HepG2 (cell line): ENCODE measurements around the gene MRPS17. TPM values are rescaled to one million over a fixed set of nuclear protein-coding genes. Genes with fewer than 3 reads are reported as not detected.

Experiments used
- ATAC-seq: fragments of 200-7000 bp; cut with Tn5 transposase; 3 replicates; pipeline ENCODE4 v1.9.1; 2020; ENCODE audit warnings: mild to moderate bottlenecking, moderate library complexity
- BruUV-seq: library from RNA; stranded (reverse); fragments of 400-500 nt; replicated peaks from 2 replicates; lab custom pipeline; 2021; lab: Mats Ljungman, UMichigan
- CTCF ChIA-PET: fragments of 300-600 bp; formaldehyde crosslinking; extraction: SDS; loops from one replicate; lab custom pipeline; 2021; ENCODE audit warnings: low total read pairs, inconsistent platforms, low intra/inter-chr PET ratio; lab: Yijun Ruan, JAX
- POLR2A ChIA-PET: fragments of 350-600 bp; sonication (Branson Sonifier 250); formaldehyde crosslinking; loops from one replicate; lab custom pipeline; 2020; ENCODE audit warnings: antibody characterized with exemption, inconsistent platforms; lab: Yijun Ruan, JAX
- DNase-seq: peaks from one replicate; pipeline ENCODE4 v3.0.0-alpha.2; 2015; ENCODE audit warnings: low spot score
- FAIRE-seq: peaks from 3 replicates; lab custom pipeline; 2011; peaks lifted over from hg19 to GRCh38; lab: Jason Lieb, UNC
- H2AFZ ChIP-seq: one replicate; pipeline ENCODE4 v1.6.1; 2011; ENCODE audit warnings: low read length, inconsistent platforms
- H3K27ac ChIP-seq: fragments of 300-600 bp; 3 replicates; pipeline ENCODE4 v1.8.0; 2011; ENCODE audit warnings: mixed run types, mild to moderate bottlenecking, mixed read lengths, low read length, inconsistent platforms; ENCODE audit not compliant: insufficient read depth; ENCODE audit errors: extremely low read length
- H3K27me3 ChIP-seq, 2 experiments: fragments of 200-600 bp in 1 of 2; 2 replicates in 1 of 2; 3 replicates in 1 of 2; pipeline versions ENCODE4 v1.6.0 to v1.8.0; 2011; ENCODE audit warnings: low read length in 2 of 2, mild to moderate bottlenecking in 2 of 2, moderate library complexity in 2 of 2, inconsistent platforms in 1 of 2; ENCODE audit not compliant: insufficient read depth in 2 of 2, control insufficient read depth in 1 of 2
- H3K36me3 ChIP-seq, 2 experiments: fragments of 200-600 bp in 1 of 2; replicated peaks in 1 of 2; 2 replicates in 1 of 2; 3 replicates in 1 of 2; pipeline versions ENCODE4 v1.5.1 to v1.8.0; 2011; ENCODE audit warnings: low read length in 2 of 2, inconsistent platforms in 1 of 2; ENCODE audit not compliant: insufficient read depth in 2 of 2, control insufficient read depth in 1 of 2
- H3K4me1 ChIP-seq: 2 replicates; pipeline ENCODE4 v1.5.1; 2012; ENCODE audit warnings: low read length, inconsistent platforms; ENCODE audit not compliant: insufficient read depth
- H3K4me2 ChIP-seq: 2 replicates; pipeline ENCODE4 v1.6.0; 2011; ENCODE audit warnings: low read depth, low read length, inconsistent platforms
- H3K4me3 ChIP-seq, 3 experiments: fragments of 200-600 bp in 1 of 3; sonication (generic), shearing (Covaris generic) in 1 of 3; replicated peaks in 1 of 3; 2 replicates each; pipeline ENCODE4 v1.5.1; 2011 to 2016; ENCODE audit warnings: low read length in 3 of 3, inconsistent platforms in 2 of 3, low read depth in 2 of 3, mild to moderate bottlenecking in 2 of 3, control low read depth in 1 of 3, mixed read lengths in 1 of 3; ENCODE audit not compliant: insufficient read depth in 1 of 3
- H3K79me2 ChIP-seq: one replicate; pipeline ENCODE4 v1.6.1; 2011; ENCODE audit warnings: low read length, inconsistent platforms; ENCODE audit not compliant: insufficient read depth
- H3K9ac ChIP-seq: 2 replicates; pipeline ENCODE4 v1.6.0; 2011; ENCODE audit warnings: mild to moderate bottlenecking, low read depth, low read length, inconsistent platforms; ENCODE audit not compliant: insufficient read depth
- H3K9me3 ChIP-seq: 2 replicates; pipeline ENCODE4 v1.5.1; 2012; ENCODE audit warnings: mild to moderate bottlenecking, low read length
- H4K20me1 ChIP-seq: 2 replicates; pipeline ENCODE4 v1.6.0; 2011; ENCODE audit warnings: inconsistent platforms, mild to moderate bottlenecking, low read length, moderate library complexity; ENCODE audit not compliant: insufficient read depth
- BRF2 ChIP-seq: sonication (generic); formaldehyde crosslinking; IDR thresholded peaks from 2 replicates; pipeline ENCODE4 v1.8.1; 2022; ENCODE audit warnings: mild to moderate bottlenecking, missing genetic modification reagents
- FIP1L1 ChIP-seq: fragments of 200-400 bp; formaldehyde crosslinking; IDR thresholded peaks from 2 replicates; pipeline ENCODE4 v1.6.1; 2018; ENCODE audit warnings: low read depth, mild to moderate bottlenecking, low read length, moderate library complexity, borderline replicate concordance; ENCODE audit not compliant: insufficient read depth
- HNF4G ChIP-seq, 2 experiments: sonication (generic) in 1 of 2; formaldehyde crosslinking in 1 of 2; IDR thresholded peaks; 2 replicates each; pipeline versions ENCODE4 v1.4.0 to v1.6.1; 2011 to 2020; ENCODE audit warnings: borderline replicate concordance in 2 of 2, low read depth in 2 of 2, mild to moderate bottlenecking in 2 of 2, low read length in 1 of 2, missing genetic modification reagents in 1 of 2, moderate library complexity in 1 of 2
- MAFF ChIP-seq: IDR thresholded peaks from 2 replicates; pipeline ENCODE4 v1.6.1; 2011; ENCODE audit warnings: low read depth, low read length, improper control_type of control experiment
- MAFK ChIP-seq, 2 experiments: IDR thresholded peaks in 1 of 2; conservative IDR thresholded peaks in 1 of 2; 2 replicates each; pipeline ENCODE4 v1.6.1; 2011; ENCODE audit warnings: improper control_type of control experiment in 2 of 2, low read length in 2 of 2
- NR2F6 ChIP-seq, 2 experiments: IDR thresholded peaks; 2 replicates each; pipeline ENCODE4 v1.6.1; 2016; ENCODE audit warnings: antibody characterized with exemption in 1 of 2, mild to moderate bottlenecking in 1 of 2
- PITX1 ChIP-seq: sonication (generic); formaldehyde crosslinking; IDR thresholded peaks from 2 replicates; pipeline ENCODE4 v1.5.1; 2020; ENCODE audit warnings: mild to moderate bottlenecking, missing genetic modification reagents
- RBFOX2 ChIP-seq: fragments of 200-400 bp; formaldehyde crosslinking; IDR thresholded peaks from 2 replicates; pipeline ENCODE4 v1.6.1; 2017; ENCODE audit warnings: low read depth, mild to moderate bottlenecking, low read length
- SP2 ChIP-seq: sonication (generic); formaldehyde crosslinking; IDR thresholded peaks from 2 replicates; pipeline ENCODE4 v1.5.1; 2020; ENCODE audit warnings: mild to moderate bottlenecking, missing genetic modification reagents
- ZBTB33 ChIP-seq: sonication (generic); formaldehyde crosslinking; IDR thresholded peaks from 2 replicates; pipeline ENCODE4 v1.4.0; 2020; ENCODE audit warnings: missing genetic modification reagents
- ZFY ChIP-seq: sonication (generic); formaldehyde crosslinking; IDR thresholded peaks from 2 replicates; pipeline ENCODE4 v1.4.0; 2020; ENCODE audit warnings: missing genetic modification reagents
- ZNF251 ChIP-seq: sonication (generic); formaldehyde crosslinking; IDR thresholded peaks from 2 replicates; pipeline ENCODE4 v1.9.0; 2021; ENCODE audit warnings: mild to moderate bottlenecking, missing genetic modification reagents
- WGBS: methylation state at CpG from one replicate; pipeline ENCODE4 v1.1.6; 2017; ENCODE audit warnings: low lambda C conversion rate; 5-methylcytosine and 5-hydroxymethylcytosine counted together
- in situ Hi-C: cut with HindIII; loops from 2 replicates; pipeline ENCODE4 v1.10.0; 2017; ENCODE audit warnings: low pct_unique_long_range_greater_than_20kb; ENCODE audit not compliant: extremely low pct_ligation_motif_present
- intact Hi-C: fragments of 100-400 bp; cut with micrococcal nuclease; formaldehyde crosslinking; loops from one replicate; pipeline ENCODE4 v1.10.0; 2022; ENCODE audit not compliant: unreplicated experiment
- polyA plus RNA-seq, 8 experiments: library from polyadenylated mRNA; depleted of rRNA in 3 of 8; stranded (reverse) in 7 of 8; unstranded in 1 of 8; fragments of >200 nt; fragmentation: Illumina TruSeq in 4 of 8; extraction: Trizol in 4 of 8; gene quantifications; 2 replicates each; pipeline versions ENCODE4 v1.2.1 to v1.2.3, GENCODE V29; 2011 to 2016; ENCODE audit warnings: low read depth in 4 of 8, missing spikeins in 1 of 8, mixed read lengths in 1 of 8; ENCODE audit not compliant: insufficient read depth in 1 of 8
- total RNA-seq, 5 experiments: library from RNA; depleted of rRNA; stranded (reverse); fragments of >200 nt; fragmentation: Illumina TruSeq; extraction: Trizol; gene quantifications; 2 replicates each; pipeline ENCODE4 v1.2.3, GENCODE V29; 2016; ENCODE audit warnings: low read depth in 1 of 5
- TF ChIP-seq, protein P1 (sequence below): sonication (generic); formaldehyde crosslinking; IDR thresholded peaks from 2 replicates; pipeline ENCODE4 v1.9.0; 2022; ENCODE audit warnings: low read depth, missing genetic modification reagents

The MRPS17 gene
- total and polyA plus RNA-seq, 2 of the 13 experiments (the other 11 are each of a cell fraction or from before 2014, with no cell fraction given): 14.9 to 31.3 TPM

- Histone ChIP-seq H3K36me3 (peaks cover 19 to 64% of the 10 kb centered on the region in 2 experiments), H3K4me3 (no peak overlapping the region), H4K20me1 (no peaks in the 10 kb centered on the region), H3K27me3 (no peaks in the 10 kb centered on the region), H3K9ac (no peak overlapping the region), H3K4me2 (no peak overlapping the region), H2AFZ (no peak overlapping the region), H3K79me2 (peaks cover 3% of the 10 kb centered on the region), H3K4me1 (no peaks in the 10 kb centered on the region), H3K27ac (no peak overlapping the region), H3K9me3 (no peaks in the 10 kb centered on the region)
- TF ChIP-seq MAFK (conservative IDR thresholded peaks at IDR 0.05 in 1 of 2, IDR thresholded peaks at IDR 0.05 in 1 of 2; ENCODE audit: low read length in 2 of 2) (peak; percentile 62 to 78; a peak in 3 of 4 replicates), FIP1L1 (no peak), ZNF251 (CRISPR knock-in tag) (no peak), MAFF (peak; percentile 55)
- POLR2A ChIA-PET: no interaction called here
- CTCF ChIA-PET: no interaction called here
- ATAC-seq (no peak), FAIRE-seq (no peak), DNase-seq (no peak)
- no TSS peak for BruUV-seq
- in situ Hi-C loops: no loop called here
- 95% methylated on average over 3 of the region's 3 CpGs for WGBS
- intact Hi-C loops: no loop called here
Measured at GRCh38 chr7:55980266-55980665, 28.6 kb downstream of the MRPS17 start.

- no peak for FAIRE-seq
- no TSS peak for BruUV-seq
- no peak for TF ChIP-seq ZFY (CRISPR knock-in tag)
- TF ChIP-seq, protein P1, sequence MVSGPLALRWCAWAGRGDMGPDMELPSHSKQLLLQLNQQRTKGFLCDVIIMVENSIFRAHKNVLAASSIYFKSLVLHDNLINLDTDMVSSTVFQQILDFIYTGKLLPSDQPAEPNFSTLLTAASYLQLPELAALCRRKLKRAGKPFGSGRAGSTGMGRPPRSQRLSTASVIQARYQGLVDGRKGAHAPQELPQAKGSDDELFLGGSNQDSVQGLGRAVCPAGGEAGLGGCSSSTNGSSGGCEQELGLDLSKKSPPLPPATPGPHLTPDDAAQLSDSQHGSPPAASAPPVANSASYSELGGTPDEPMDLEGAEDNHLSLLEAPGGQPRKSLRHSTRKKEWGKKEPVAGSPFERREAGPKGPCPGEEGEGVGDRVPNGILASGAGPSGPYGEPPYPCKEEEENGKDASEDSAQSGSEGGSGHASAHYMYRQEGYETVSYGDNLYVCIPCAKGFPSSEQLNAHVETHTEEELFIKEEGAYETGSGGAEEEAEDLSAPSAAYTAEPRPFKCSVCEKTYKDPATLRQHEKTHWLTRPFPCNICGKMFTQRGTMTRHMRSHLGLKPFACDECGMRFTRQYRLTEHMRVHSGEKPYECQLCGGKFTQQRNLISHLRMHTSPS (CRISPR knock-in tag): no peak
- no peak for TF ChIP-seq ZBTB33 (CRISPR knock-in tag)
- no peak for TF ChIP-seq NR2F6 (IDR thresholded peaks at IDR 0.05)
- TF ChIP-seq NR2F6 (CRISPR knock-in tag; IDR thresholded peaks at IDR 0.05): no peak
- no peak for TF ChIP-seq SP2 (CRISPR knock-in tag)
- no peak for TF ChIP-seq PITX1
- TF ChIP-seq RBFOX2: no peak
- no peak for TF ChIP-seq HNF4G (IDR thresholded peaks at IDR 0.05; ENCODE audit: borderline replicate concordance, low read depth, low read length)
- TF ChIP-seq HNF4G (CRISPR knock-in tag; IDR thresholded peaks at IDR 0.05; ENCODE audit: borderline replicate concordance, low read depth): no peak
- no peak for TF ChIP-seq BRF2 (CRISPR knock-in tag)
Measured at GRCh38 chr7:55983537-55983936, 31.9 kb downstream of the MRPS17 start.

More at GRCh38 chr7:55983537-55983936, 31.9 kb downstream of the MRPS17 start:
- H3K4me2 ChIP-seq: no peak overlapping the region
- no peak overlapping the region for H3K4me3 ChIP-seq
- no peaks in the 10 kb centered on the region for H3K9me3 ChIP-seq
- 97% methylated on average over 3 of the region's 3 CpGs for WGBS
- no peaks in the 10 kb centered on the region for H3K79me2 ChIP-seq
- ChIA-PET CTCF (no interaction called here), POLR2A (no interaction called here)
- ATAC-seq: no peak
- intact Hi-C loops (no loop called here), in situ Hi-C loops (no loop called here)
- no peak for DNase-seq
- peaks cover 19 to 56% of the 10 kb centered on the region in 2 experiments for H3K36me3 ChIP-seq
- H3K9ac ChIP-seq: no peak overlapping the region
- H3K27me3 ChIP-seq: no peaks in the 10 kb centered on the region
- H3K4me1 ChIP-seq: no peaks in the 10 kb centered on the region
- H4K20me1 ChIP-seq: no peaks in the 10 kb centered on the region
- no peak overlapping the region for H3K27ac ChIP-seq
- H2AFZ ChIP-seq: no peak overlapping the region
